Kidney tubule cell (primary cell): Measurements from ENCODE around the gene EOGT.

ENCODE experiments used
- DNase-seq: peaks from one replicate; pipeline ENCODE4 v3.0.0-alpha.2; 2018; ENCODE audit warnings: low spot score

Gene EOGT

GRCh38 chr3:69009559-69010410 is 3.7 kb downstream of the EOGT start:
- no peak for DNase-seq

DNA sequence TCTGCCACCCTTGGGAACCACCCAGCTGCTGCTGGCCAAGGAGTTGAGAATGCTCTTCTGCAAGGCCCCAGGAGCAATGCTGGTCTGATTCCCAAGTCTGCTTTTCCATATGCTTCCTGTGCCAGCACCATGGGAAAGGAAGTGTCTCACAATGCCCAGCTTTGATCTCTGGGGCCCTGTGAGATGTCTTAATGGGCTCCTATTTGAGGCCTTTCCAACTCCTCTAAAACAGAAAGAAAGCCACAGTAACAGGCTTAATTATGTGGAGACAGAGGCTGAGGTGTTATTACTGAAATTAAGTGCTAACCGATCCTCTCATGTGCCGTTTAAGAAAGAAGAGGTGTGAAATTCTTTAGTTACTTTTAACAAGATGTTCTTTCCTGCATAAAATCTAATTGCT is 4.5 kb downstream of the EOGT start:
- no peak for DNase-seq

- no peak for DNase-seq
Observed at GRCh38 chr3:69005791-69006482, 7.5 kb downstream of the EOGT start.

- no peak for DNase-seq
Observed at GRCh38 chr3:69005071-69005790, 8.3 kb downstream of the EOGT start.

GRCh38 chr3:69004138-69004537 is 9.3 kb downstream of the EOGT start:
- no peak for DNase-seq

GRCh38 chr3:68999605-69000004 is 13.9 kb downstream of the EOGT start:
- DNase-seq = no peak

- DNase-seq = no peak
Observed at GRCh38 chr3:68999158-68999557, 14.3 kb downstream of the EOGT start.

- DNase-seq = no peak
Observed at GRCh38 chr3:68997887-68998286, 15.6 kb downstream of the EOGT start.

DNA sequence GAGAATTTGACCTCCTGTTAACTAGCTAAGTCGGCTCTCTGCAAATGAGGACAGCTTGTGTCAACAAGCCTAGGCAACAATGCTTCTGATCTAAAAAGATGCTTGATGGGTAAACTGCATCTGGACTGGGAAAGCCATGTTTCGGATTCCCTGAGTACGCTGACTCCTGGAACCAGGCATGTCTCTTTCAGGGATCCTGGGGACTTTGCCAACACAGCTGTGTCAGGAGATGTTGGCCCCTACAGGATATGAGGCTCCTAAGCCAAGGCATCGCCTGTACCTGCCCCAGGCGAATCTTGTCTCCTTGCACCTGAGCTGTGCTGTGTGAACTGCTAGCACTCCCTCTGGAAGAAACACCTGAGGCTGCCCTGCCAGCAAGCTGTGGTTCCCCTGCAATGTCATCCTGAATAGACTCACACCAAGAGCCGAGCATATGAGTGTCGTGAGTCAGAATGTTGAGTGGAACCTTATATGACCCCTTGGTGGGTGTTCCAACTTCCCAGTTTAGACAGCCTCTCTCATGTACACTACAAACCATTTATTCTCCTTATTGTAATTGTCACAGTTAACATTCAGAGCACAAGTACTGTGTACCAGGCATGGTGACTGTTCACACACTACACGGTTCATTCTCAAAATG is 17.0 kb downstream of the EOGT start:
- peak; percentile 17 for DNase-seq

DNA sequence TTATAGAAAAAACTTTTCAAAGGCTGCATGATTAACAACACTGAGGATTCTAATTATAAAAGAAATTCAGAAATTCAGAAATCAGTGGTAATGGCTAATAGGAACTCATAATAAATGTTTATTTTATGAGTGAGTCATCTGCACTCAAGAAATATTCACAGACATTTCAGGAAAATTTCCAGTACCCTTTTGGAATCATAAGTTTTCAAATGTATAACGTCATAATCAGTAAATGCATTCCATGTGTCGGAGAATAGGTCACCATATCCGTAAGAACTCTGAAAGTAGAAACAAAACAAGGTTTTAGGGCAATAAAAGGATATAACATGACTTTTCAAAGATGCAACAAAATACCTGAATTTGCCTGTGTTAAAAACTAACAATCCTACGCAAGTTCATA is 24.7 kb downstream of the EOGT start:
- no peak for DNase-seq

DNA sequence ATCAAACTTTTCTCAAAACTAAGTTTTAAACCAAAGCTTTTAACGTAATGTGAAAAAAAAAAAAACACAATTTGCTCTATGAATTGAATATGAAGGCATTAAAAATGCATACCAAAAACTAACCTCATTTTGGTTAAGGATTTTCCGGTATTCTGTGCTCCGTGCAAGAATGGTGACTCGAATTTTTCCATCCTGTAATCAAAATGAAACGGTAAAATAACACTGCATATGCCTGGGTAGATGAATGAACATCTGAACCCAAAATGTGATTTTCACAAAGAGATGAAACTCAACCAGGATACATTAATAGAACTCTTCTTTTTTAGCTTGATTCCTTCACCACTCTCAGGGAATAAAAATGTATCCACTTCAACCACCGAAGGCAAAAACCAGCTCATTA is 26.2 kb downstream of the EOGT start:
- no peak for DNase-seq

- DNase-seq = no peak
Observed at GRCh38 chr3:68986496-68987208, 26.8 kb downstream of the EOGT start.

GRCh38 chr3:68985146-68985790 is 28.2 kb downstream of the EOGT start:
- DNase-seq = no peak

GRCh38 chr3:68984011-68984530 is 29.4 kb downstream of the EOGT start:
- no peak for DNase-seq

GRCh38 chr3:68977486-68978167 is 35.9 kb downstream of the EOGT start:
- DNase-seq = no peak

GRCh38 chr3:68974711-68975110 is 38.8 kb downstream of the EOGT start:
- no peak for DNase-seq

- DNase-seq = no peak
Observed at GRCh38 chr3:68973639-68974038, 39.8 kb downstream of the EOGT start.

- peak; percentile 55 for DNase-seq
Observed at GRCh38 chr3:68972358-68972979, 41.0 kb downstream of the EOGT start.

DNA sequence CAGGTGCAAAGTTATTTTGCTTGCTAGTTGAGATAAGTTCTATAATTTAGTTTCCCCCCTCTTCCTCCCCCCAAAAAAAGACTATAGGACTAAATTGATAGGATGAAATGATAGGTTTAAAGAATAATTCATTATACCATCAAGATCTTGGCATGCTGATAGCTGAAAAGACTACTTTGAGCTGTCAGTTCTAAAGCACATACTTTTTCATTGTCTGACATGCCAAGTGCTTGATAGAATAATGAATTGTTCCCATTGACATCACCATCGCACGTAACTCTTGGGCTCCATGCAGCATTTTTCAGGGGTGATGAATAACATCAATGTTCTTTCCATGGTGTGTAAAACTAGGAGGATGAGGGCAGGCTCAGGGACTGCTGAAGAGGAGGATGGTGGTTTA is 48.8 kb downstream of the EOGT start:
- DNase-seq = no peak

DNA sequence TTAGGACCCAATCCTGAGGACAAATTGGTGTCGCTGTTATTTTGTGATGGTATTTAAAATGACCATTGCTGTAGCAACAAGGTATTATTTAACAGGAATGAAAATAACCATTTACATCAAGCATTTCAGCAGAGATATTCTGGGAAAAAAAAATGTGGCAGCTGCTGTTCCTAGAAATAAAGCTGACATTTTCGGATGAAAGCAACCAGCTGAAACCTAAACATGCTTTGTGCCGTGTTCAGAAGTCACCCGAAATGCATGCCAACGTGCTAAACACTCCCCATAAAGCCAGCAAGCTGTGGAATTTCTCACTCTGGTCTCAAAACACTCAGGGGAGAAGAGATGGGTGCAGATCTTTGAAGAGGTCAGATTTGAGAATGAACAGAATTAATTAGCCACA is 49.6 kb downstream of the EOGT start:
- DNase-seq = no peak
